ENCODE data around the gene THOC7.

THOC7 gene

DNA sequence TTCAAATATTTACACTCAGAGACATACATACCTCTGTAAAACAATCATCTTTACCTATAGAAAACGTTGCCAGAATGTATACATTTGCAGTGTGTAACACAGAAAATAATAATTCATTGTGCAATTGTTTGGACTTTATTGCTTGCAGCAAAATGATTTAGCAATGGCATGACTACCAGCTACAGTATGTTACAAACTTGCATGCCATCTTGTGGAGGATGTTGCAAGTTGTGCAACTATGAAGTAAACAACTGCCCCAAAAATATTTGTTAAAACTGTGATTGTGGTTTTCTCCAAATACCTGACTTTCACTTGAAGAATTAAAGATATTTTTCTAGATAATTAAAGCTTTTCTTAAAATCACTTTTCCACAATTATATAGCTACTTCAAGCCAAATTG lies 71.6 kb downstream of the THOC7 start:
- Histone ChIP-seq H3K4me3 (ENCODE audit: low read depth, low read length) (no peak overlapping the region), H3K27me3 (ENCODE audit: control insufficient read depth, insufficient read depth, low read length) (no peaks in the 10 kb centered on the region), H3K9ac (ENCODE audit: low read depth, low read length) (no peak overlapping the region), H3K36me3 (ENCODE audit: control insufficient read depth, insufficient read depth, low read length) (no peaks in the 10 kb centered on the region), H3K4me1 (ENCODE audit: control insufficient read depth, insufficient read depth, low read length) (no peaks in the 10 kb centered on the region), H3K9me3 (ENCODE audit: control insufficient read depth, insufficient read depth, low read length) (no peaks in the 10 kb centered on the region)
